HEK293T (cell line): ENCODE measurements around the gene CLEC6A.

ENCODE experiments used
- CTCF ChIA-PET: fragments of 350-600 bp; formaldehyde crosslinking; extraction: SDS; loops from one replicate; lab custom pipeline; 2021; ENCODE audit warnings: antibody characterized with exemption, inconsistent platforms; lab: Yijun Ruan, JAX
- POLR2A ChIA-PET: fragments of 350-600 bp; formaldehyde crosslinking; extraction: SDS; loops from one replicate; lab custom pipeline; 2020; ENCODE audit warnings: antibody characterized with exemption, inconsistent platforms; lab: Yijun Ruan, JAX
- DNase-seq: peaks from one replicate; pipeline ENCODE4 v3.0.0; 2012; ENCODE audit warnings: mixed read lengths; ENCODE audit errors: extremely low spot score
- ARNT ChIP-seq: fragments of 450-650 bp; IDR thresholded peaks from 2 replicates; pipeline ENCODE4 v1.6.1; 2017; ENCODE audit warnings: mild to moderate bottlenecking
- BHLHE40 ChIP-seq: fragments of 450-650 bp; IDR thresholded peaks from 2 replicates; pipeline ENCODE4 v1.6.1; 2016; ENCODE audit warnings: mild to moderate bottlenecking, moderate library complexity, borderline replicate concordance
- CTBP1 ChIP-seq: fragments of 450-650 bp; IDR thresholded peaks from 2 replicates; pipeline ENCODE4 v1.6.1; 2016; ENCODE audit warnings: borderline replicate concordance
- ELF4 ChIP-seq: fragments of 450-650 bp; IDR thresholded peaks from 2 replicates; pipeline ENCODE4 v1.6.1; 2017; ENCODE audit warnings: antibody characterized with exemption
- FOXA1 ChIP-seq: fragments of 450-650 bp; IDR thresholded peaks from 2 replicates; pipeline ENCODE4 v1.6.1; 2016; ENCODE audit warnings: mild to moderate bottlenecking
- FOXK2 ChIP-seq: fragments of 450-650 bp; IDR thresholded peaks from 2 replicates; pipeline ENCODE4 v1.6.1; 2016; ENCODE audit warnings: mild to moderate bottlenecking
- FOXM1 ChIP-seq: fragments of 450-650 bp; IDR thresholded peaks from 2 replicates; pipeline ENCODE4 v1.6.1; 2017; ENCODE audit warnings: mild to moderate bottlenecking, borderline replicate concordance
- HDGF ChIP-seq: fragments of 450-650 bp; IDR thresholded peaks from 2 replicates; pipeline ENCODE4 v1.6.1; 2017; ENCODE audit warnings: antibody characterized with exemption, borderline replicate concordance
- L3MBTL2 ChIP-seq: fragments of 450-650 bp; conservative IDR thresholded peaks from 2 replicates; pipeline ENCODE4 v1.6.1; 2016; ENCODE audit warnings: mild to moderate bottlenecking
- LEF1 ChIP-seq: fragments of 450-650 bp; IDR thresholded peaks from 2 replicates; pipeline ENCODE4 v1.6.1; 2017; ENCODE audit warnings: mild to moderate bottlenecking, borderline replicate concordance
- NFRKB ChIP-seq: fragments of 450-650 bp; IDR thresholded peaks from 2 replicates; pipeline ENCODE4 v1.6.1; 2016; ENCODE audit warnings: mild to moderate bottlenecking, moderate library complexity
- SP1 ChIP-seq: fragments of 450-650 bp; IDR thresholded peaks from 2 replicates; pipeline ENCODE4 v1.6.1; 2017
- SUZ12 ChIP-seq: fragments of 450-650 bp; IDR thresholded peaks from 2 replicates; pipeline ENCODE4 v1.6.1; 2016; ENCODE audit warnings: mild to moderate bottlenecking
- TARDBP ChIP-seq: fragments of 450-650 bp; IDR thresholded peaks from 2 replicates; pipeline ENCODE4 v1.6.1; 2016
- ZNF384 ChIP-seq: fragments of 450-650 bp; IDR thresholded peaks from 2 replicates; pipeline ENCODE4 v1.6.1; 2016
- TF ChIP-seq, protein P1 (sequence below): fragments of 450-650 bp; IDR thresholded peaks from 2 replicates; pipeline ENCODE4 v1.6.1; 2016

The CLEC6A gene

DNA sequence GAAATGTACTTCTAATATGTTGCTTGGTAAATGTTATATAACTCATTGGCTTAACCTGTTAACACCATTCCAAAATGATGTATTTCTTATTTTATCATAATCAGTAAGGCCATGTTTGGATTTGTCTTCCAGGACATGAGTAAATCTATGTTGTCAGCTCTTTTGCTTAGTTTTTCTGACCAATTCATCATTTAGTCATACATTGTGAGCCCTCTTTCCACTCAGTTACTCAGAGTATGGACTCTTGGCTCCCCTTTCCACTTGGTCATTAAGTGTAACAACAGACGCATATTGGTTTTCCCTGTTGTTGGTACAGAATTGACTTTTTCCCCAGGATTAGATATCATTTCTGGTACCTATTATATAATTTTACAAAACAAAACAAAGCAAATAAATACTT, 48.6 kb downstream of the CLEC6A start:
- no peak for DNase-seq
- CTCF ChIA-PET: no interaction called here
- POLR2A ChIA-PET: no interaction called here
- no peak for TF ChIP-seq BHLHE40
- TF ChIP-seq FOXM1: no peak
- TF ChIP-seq NFRKB: no peak
- TF ChIP-seq FOXK2: no peak
- no peak for TF ChIP-seq LEF1
- no peak for TF ChIP-seq ELF4
- no peak for TF ChIP-seq HDGF
- no peak for TF ChIP-seq TARDBP
- TF ChIP-seq FOXA1: no peak
- TF ChIP-seq ZNF384: no peak
- TF ChIP-seq ARNT: no peak
- TF ChIP-seq, protein P1, sequence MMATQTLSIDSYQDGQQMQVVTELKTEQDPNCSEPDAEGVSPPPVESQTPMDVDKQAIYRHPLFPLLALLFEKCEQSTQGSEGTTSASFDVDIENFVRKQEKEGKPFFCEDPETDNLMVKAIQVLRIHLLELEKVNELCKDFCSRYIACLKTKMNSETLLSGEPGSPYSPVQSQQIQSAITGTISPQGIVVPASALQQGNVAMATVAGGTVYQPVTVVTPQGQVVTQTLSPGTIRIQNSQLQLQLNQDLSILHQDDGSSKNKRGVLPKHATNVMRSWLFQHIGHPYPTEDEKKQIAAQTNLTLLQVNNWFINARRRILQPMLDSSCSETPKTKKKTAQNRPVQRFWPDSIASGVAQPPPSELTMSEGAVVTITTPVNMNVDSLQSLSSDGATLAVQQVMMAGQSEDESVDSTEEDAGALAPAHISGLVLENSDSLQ: no peak
- TF ChIP-seq SUZ12: no peak

DNA sequence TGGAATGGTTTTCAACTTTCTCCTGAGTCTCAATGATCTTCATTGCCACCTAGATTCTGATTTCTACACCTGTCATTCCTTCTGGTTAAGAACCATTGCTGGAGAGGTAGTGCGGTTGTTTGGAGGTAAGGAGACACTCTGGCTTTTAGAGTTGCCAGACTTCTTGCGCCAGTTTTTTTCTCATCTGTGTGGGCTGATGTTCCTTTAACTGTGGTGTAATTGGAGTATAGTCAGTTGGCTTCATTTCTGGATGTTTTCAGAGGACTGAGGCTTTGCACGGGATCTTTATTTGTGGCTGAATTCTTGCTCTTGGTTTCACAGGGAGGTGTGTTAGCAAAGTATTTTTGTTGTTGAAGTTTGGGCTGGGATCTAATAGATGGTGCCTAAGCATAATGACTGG, 51.8 kb downstream of the CLEC6A start:
- TF ChIP-seq BHLHE40: no peak
- no peak for TF ChIP-seq FOXA1
- TF ChIP-seq CTBP1: no peak
- no peak for TF ChIP-seq ARNT
- no peak for TF ChIP-seq ELF4
- TF ChIP-seq ZNF384: no peak
- no peak for TF ChIP-seq NFRKB
- TF ChIP-seq L3MBTL2: no peak
- TF ChIP-seq FOXK2: no peak
- TF ChIP-seq, protein P1: no peak
- TF ChIP-seq FOXM1: no peak
- TF ChIP-seq TARDBP: no peak
- TF ChIP-seq SUZ12: no peak
- no peak for TF ChIP-seq SP1
- no peak for TF ChIP-seq LEF1
- no peak for TF ChIP-seq HDGF
- CTCF ChIA-PET: no interaction called here
- POLR2A ChIA-PET: no interaction called here
- DNase-seq: no peak

DNA sequence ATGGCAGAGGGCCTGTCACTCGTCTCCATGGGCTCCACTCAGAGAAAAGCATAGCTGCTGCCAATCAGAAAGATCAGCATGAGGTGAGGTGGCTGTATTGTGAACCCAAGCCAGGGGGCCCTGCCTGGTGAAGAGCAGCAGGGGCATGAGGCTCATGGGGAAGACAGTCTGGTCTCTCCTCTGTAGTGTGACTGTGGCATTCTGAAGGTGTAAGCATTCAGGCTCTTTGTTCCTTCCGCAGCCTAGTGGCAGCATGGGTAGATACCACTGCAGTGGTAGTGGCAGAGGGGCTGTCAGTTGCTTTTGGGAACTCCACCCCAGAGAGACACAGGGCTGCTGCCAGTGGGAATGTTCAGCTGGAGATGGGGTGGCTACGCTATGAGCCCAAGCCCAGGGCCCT, 52.5 kb downstream of the CLEC6A start:
- DNase-seq: no peak
- POLR2A ChIA-PET: no interaction called here
- TF ChIP-seq ELF4 (no peak), FOXA1 (no peak), TARDBP (no peak), SP1 (no peak), HDGF (no peak), SUZ12 (no peak), FOXK2 (no peak), LEF1 (no peak), FOXM1 (no peak), L3MBTL2 (no peak), BHLHE40 (no peak), NFRKB (no peak), CTBP1 (no peak), ZNF384 (no peak), ARNT (no peak)
- TF ChIP-seq, protein P1: no peak
- CTCF ChIA-PET: no interaction called here

DNA sequence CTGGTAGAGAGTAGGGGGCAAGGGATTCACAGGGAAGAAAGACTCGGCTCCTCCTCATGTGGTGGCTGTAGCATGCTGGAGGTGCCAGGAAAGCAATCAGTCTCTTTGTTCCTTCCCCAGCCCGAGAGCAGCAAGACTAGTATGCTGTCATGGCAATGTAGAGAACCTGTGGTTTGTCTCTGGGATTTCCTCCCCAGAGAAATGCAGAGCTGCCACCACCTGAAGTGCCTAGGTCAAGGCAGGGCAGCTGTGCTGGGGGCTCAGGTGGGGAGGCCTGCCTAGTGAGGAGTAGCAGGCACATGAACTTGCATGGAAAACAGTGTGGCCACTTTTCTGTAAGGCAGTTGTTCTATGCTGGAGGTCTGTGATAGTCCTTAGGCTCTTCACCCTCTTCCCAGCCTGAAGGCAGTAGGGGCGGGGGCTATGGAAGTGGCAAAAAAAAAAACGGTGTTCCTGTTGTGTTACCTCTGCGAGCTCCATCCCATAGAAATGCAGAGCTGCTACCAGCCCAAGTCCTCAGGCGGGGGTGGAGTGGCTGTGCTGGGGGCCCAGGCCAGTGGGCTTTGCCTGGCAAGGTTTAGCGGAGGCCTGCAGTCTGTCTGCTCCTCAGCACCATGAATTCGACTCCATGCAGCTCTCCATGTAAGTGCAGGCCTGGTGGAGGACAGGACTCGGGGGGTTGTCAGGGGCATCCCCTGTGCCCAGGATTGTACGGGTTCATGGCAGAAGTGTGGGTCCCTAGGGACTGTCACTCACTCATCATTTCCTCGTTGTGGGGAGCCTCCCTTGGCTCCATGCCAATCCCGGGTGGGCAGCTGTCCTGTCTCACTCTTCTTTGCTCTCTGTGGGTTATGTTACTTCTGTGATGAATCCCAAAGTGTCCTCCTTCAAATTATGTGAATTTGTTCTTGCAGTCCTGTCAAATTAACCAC, 53.4 kb downstream of the CLEC6A start:
- DNase-seq: no peak
- ChIA-PET POLR2A (no interaction called here), CTCF (interaction anchor here (0.9 kb wide), 1 partner anchor 35 kb away, joined by 4 read pairs; no protein-coding TSS in a partner anchor)
- TF ChIP-seq LEF1 (no peak), ZNF384 (no peak), FOXM1 (no peak), ELF4 (no peak)

DNA sequence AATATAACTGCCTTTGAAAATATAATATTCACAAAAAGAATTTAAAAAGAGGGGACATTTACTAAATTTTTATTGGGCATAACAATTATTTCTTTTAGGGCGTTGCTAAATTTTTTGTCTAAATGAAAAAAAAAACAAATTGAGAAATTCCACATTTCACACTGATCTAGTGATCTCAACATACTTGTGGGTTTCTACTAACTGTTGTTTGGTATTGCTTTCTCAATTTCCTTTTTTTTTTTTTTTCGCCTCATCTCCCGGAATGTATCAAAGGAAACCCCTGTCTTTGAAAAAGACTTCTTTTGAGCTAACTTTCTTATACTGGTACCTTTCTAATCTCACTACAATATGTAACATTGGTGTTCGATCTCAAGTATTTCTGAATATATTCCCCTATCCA, 57.5 kb downstream of the CLEC6A start, which contains the start of gene CLEC4D:
TSS of gene CLEC4D (plus strand) at position 248 of the 400 bp plus-strand sequence. CDS start 230 bp downstream, outside the sequence.
- CTCF ChIA-PET: interaction anchor here (0.6 kb wide), 1 partner anchor 10 kb away, joined by 5 read pairs; no protein-coding TSS in a partner anchor
- POLR2A ChIA-PET: no interaction called here
- no peak for DNase-seq
- TF ChIP-seq FOXM1 (no peak), ELF4 (no peak), SUZ12 (no peak), FOXK2 (no peak)

DNA sequence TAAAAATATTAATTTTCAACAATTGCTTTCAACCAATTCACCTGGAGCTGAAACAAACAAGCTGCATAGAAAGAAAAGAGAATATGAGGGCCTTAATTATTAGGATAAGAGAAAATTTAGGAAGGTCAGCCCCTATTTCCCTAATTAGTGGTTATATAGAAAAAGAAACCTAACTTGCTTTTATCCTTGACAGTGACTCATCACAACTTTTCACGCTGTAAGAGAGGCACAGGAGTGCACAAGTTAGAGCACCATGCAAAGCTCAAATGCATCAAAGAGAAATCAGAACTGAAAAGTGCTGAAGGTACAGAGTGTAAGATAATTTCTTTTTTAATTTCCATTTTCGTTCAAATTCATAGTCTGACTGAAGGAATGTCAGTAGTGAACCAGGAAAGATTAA, 62.2 kb downstream of the CLEC6A start:
- no peak for DNase-seq
- ChIA-PET CTCF (no interaction called here), POLR2A (no interaction called here)
- TF ChIP-seq CTBP1: no peak
- TF ChIP-seq, protein P1: no peak
- no peak for TF ChIP-seq FOXM1
- TF ChIP-seq SUZ12: no peak
- no peak for TF ChIP-seq L3MBTL2
- TF ChIP-seq HDGF: no peak
- TF ChIP-seq ARNT: no peak
- no peak for TF ChIP-seq BHLHE40
- TF ChIP-seq ELF4: no peak
- TF ChIP-seq ZNF384: no peak
- TF ChIP-seq LEF1: no peak
- no peak for TF ChIP-seq FOXK2
- no peak for TF ChIP-seq NFRKB
- no peak for TF ChIP-seq TARDBP
- no peak for TF ChIP-seq FOXA1
- TF ChIP-seq SP1: no peak
